Muscle of back (tissue), 11 donors: ENCODE data around the gene TBKBP1. TPM values are rescaled to one million over a fixed set of nuclear protein-coding genes. Genes with fewer than 3 reads are reported as not detected.

Source experiments
- DNase-seq, 3 donors: peaks; one replicate each; pipeline versions ENCODE4 v3.0.0 to v3.0.0-alpha.2; 2013
- polyA plus RNA-seq, 10 donors: library from polyadenylated mRNA; unstranded; fragments of 120-200 nt; gene quantifications; one replicate each; pipeline ENCODE4 v1.2.1, GENCODE V29; 2013; ENCODE audit not compliant: insufficient read length in 10 of 10

The TBKBP1 gene
- polyA plus RNA-seq, 10 donors: 21.2 to 35.2 (median 28.9) TPM

DNA sequence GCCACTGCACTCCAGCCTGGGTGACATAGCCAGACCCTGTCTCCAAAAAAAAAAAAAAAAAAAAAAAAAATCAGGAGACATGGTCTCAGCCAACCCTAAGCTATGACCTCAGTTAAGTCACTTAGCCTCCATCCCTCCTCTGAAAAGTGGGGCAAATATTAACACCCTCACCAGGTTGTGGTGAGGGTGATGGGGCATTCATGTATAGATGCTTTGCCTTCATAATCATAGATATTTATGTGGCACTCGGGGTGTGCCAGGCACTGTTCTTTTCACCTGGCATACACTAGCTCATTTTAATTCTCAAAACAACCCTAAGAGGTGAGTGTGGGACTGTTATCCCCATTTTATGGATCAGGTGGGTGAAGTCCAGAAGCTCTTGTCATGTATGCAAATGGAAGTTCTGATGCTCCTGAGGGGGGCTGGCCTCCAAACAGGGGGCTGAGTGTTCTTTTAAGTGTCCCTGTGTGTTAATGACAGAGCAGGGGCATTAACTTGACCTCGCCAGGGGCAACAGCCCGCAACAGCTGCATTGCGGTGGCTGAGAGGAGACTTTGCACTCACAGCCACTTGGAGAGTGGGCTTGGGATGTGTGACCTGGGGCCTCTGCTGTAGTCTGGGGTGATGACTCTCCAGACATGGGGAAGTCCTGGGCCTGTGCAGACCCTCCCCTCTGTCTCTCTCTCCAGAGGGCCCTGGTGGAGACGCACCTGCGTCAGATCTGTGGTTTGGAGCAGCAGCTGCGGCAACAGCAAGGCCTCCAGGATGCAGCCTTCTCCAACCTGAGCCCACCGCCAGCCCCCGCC is 4.1 kb downstream of the TBKBP1 start:
- DNase-seq: no peak

GRCh38 chr17:47698749-47699535 is 5.0 kb downstream of the TBKBP1 start:
- peak; percentile 33 to 57 (median 37) for DNase-seq

GRCh38 chr17:47699536-47699840 is 5.5 kb downstream of the TBKBP1 start:
- no peak for DNase-seq

- no peak for DNase-seq
Measured at GRCh38 chr17:47700471-47701449, 6.8 kb downstream of the TBKBP1 start.

DNA sequence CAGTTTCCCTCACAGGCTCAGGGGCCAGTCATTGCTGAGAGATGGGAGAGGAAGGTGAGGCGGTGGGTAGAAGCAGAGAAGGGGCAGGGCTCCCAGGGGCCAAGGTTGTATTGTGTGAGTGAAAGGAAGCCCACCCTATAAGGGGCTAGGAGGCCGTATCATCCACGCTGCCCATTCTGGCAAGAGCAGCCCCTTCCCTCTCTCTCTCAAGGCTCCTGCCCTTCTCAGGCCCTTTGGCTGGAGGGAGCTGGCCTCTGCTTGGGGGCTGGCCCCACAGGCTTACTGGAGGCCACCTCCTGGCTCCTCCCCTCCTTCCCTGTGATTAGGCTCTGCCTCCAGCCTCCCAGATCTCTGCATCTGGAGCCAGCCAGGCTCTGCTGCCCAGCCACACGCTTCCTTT is 7.6 kb downstream of the TBKBP1 start:
- DNase-seq: peak in 1 of 3 donors; percentile 61

- no peak for DNase-seq
Measured at GRCh38 chr17:47702391-47702995, 8.5 kb downstream of the TBKBP1 start.

GRCh38 chr17:47703191-47703591 is 9.2 kb downstream of the TBKBP1 start:
- no peak for DNase-seq

GRCh38 chr17:47703671-47704070 is 9.7 kb downstream of the TBKBP1 start:
- no peak for DNase-seq

GRCh38 chr17:47704116-47704515 is 10.2 kb downstream of the TBKBP1 start:
- DNase-seq: no peak

GRCh38 chr17:47704736-47705135 is 10.8 kb downstream of the TBKBP1 start:
- no peak for DNase-seq

GRCh38 chr17:47705536-47706530 is 11.9 kb downstream of the TBKBP1 start:
- DNase-seq: no peak

GRCh38 chr17:47707056-47707804 is 13.3 kb downstream of the TBKBP1 start:
- peak in 2 of 3 donors; percentile 17 to 36 for DNase-seq

- DNase-seq: no peak
Measured at GRCh38 chr17:47707884-47708283, 13.9 kb downstream of the TBKBP1 start.

GRCh38 chr17:47708312-47708863 is 14.4 kb downstream of the TBKBP1 start:
- no peak for DNase-seq

DNA sequence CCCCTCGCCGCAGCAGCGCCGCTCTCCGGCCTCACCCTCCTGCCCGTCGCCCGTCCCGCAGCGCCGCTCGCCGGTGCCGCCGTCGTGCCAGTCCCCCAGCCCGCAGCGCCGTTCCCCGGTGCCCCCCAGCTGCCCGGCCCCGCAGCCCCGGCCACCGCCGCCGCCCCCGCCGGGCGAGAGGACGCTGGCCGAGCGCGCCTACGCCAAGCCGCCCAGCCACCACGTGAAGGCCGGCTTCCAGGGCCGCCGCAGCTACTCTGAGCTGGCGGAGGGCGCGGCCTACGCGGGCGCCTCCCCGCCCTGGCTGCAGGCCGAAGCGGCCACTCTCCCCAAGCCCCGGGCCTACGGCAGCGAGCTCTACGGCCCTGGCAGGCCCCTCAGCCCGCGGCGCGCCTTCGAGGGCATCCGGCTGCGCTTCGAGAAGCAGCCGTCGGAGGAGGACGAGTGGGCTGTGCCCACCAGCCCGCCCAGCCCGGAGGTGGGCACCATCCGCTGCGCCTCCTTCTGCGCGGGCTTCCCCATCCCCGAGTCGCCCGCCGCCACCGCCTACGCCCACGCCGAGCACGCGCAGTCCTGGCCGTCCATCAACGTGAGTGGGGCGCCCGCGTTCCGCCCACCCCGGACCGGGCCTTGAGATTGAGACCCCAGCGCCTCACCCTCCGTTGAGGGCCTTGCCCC is 15.0 kb downstream of the TBKBP1 start:
- DNase-seq: peak in 1 of 3 donors; percentile 52

- no peak for DNase-seq
Measured at GRCh38 chr17:47709594-47709993, 15.6 kb downstream of the TBKBP1 start.

DNA sequence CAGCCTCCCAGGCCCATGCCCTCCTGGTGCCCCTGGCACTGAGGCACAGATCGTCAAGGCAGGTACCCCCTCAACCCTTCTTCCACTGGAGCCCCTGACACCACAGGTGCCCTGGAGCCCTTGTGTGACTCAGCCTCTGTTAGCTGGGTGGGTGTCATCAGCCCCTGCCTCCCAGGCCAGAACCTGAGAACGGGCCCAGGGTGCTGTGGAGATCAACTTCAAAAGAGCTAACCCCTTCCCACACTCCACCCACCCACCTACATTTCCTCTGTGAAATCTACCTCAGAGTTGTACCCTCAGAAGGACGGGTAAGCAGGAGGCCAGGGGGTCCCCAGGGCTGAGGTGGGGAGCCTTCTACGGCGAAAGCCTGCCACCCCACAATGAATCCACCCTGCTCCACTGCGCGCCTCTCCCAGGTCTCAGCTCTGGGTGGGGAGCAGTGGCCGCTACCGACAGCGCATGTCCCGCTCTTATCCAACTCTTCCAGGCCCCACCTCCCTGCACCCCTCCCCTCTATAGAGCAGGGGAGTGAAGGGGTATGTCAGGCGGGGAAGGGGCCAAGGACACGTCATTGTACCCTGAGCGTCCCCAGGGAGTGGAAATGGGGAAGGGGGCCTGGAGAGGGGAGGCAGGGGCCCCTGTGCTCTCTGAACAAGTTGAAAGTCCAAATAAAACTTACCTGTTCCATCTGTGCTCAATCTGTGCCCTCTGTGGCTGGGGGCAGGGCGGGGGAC is 17.6 kb downstream of the TBKBP1 start:
- DNase-seq: no peak
